GM19468 (cell line): ENCODE data around the gene DACH1.

ENCODE experiments used
- ATAC-seq: cut with Tn5 transposase; IDR thresholded peaks from one replicate; pipeline ENCODE4 v1.9.1; 2021; ENCODE audit warnings: mild to moderate bottlenecking, moderate library complexity, moderate number of reproducible peaks; ENCODE audit not compliant: unreplicated experiment; ENCODE audit errors: extremely low read depth

Gene DACH1

DNA sequence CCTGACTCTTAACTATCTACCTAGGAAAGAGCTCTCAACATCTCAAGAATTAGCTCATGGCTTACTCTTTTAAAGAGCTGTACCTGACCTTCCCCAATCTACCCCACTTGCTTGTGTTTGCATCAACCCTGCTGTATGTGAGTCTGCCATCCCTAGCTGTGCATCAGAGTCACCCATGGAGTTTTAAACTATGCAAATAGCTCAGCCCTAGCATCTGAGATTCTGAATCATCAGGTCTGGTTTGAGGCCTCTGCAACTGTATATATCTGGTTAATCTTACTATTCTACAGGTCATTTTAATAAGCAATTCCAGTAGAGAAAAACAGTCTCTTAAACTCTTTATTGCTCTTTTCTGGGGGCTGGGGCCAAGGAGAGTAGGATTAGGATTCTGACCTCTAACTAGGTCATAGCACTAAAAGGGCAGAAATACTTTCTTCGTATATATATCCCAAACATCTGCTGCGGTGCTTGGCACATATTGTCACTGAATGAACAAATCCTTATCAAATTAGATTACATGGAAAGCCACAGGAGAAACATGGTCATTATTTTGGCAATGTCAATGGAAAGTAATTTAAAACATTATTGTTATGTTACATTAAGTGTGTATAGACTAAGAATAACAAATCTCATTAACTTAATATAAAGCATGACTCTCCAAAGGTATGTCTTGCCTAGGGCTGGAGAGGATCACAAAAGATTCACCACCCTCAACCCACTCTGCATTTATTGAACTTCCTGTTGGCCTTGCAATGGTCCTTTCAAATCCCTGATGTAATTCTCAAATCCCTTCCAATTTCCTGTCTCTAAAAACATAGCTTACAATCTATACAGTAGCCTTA lies 232.2 kb downstream of the DACH1 start:
- ATAC-seq, result no peak

DNA sequence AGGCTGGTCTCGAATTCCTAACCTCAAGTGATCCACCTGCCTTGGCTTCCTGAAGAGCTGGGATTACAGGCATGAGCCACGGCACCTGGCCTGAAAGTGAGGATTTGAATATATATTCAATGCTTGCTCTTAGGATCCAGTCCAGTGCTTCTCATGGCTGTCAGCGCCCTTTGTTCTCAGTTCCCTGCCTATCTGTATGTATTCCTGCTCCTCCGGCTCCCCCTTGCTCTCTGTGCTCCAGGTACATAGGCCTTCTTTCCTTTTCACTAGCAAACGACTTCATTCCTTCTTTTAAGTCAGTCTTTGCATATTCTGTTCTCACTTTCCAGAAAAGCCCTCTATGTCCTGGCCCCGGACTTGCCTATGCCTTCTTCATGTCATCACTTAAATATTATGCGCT lies 232.8 kb downstream of the DACH1 start:
- no peak for ATAC-seq

DNA sequence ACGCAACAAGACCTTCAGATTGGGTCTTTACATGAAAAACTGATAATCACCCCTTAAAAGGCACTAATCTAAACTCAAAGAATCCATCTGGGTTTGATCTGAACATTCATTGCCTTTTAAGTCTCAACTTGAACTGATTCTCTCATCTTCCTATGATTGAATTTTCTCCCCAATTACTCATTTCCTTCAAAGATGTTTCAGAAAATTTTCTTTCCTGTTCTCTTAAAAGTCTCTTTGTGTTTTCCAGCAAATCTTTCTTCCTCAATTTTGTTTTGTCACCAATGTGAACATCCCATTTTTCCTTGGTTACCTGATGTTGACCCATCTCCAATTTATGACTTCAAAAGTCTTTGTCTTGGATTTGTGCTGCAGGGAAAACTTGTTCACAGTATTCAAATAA lies 234.3 kb downstream of the DACH1 start:
- ATAC-seq, result no peak

DNA sequence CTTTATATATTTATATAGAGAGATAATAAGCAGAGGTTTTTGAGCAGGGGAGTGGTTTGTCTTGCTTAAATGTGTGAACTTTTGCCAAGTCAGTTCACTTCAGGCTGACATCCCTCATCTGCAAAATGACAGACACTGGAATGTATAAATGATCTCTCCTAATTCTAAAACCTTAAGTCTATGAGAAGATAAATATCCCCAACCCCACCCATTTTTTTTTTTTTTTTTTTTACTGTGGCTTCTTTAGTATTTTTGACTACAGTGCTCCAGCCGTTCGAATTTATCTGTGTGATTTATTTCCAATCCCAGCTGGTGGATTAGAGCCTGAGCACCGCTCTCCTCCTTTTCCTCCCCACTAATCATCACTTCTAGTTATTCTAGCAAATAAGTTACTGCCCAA lies 234.8 kb downstream of the DACH1 start:
- no peak for ATAC-seq

DNA sequence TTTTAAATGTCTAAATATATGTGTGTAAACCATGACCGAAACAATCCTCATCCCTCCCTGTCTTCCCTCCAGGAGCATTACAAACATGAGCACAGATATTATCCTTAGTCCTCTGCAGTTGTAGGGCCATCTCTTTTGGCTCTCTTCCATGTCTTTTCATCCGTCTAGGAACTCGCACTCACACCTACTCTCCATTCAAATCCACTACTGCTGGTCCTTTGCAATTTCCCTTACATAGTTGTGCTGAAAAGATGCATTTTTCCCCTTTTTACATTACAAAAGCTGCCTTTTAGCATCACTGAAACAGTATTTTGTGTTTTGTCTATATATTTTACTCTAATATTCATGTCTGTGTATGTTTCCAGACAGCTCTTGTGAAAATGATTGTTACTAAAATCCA lies 237.8 kb downstream of the DACH1 start:
- ATAC-seq, result no peak

DNA sequence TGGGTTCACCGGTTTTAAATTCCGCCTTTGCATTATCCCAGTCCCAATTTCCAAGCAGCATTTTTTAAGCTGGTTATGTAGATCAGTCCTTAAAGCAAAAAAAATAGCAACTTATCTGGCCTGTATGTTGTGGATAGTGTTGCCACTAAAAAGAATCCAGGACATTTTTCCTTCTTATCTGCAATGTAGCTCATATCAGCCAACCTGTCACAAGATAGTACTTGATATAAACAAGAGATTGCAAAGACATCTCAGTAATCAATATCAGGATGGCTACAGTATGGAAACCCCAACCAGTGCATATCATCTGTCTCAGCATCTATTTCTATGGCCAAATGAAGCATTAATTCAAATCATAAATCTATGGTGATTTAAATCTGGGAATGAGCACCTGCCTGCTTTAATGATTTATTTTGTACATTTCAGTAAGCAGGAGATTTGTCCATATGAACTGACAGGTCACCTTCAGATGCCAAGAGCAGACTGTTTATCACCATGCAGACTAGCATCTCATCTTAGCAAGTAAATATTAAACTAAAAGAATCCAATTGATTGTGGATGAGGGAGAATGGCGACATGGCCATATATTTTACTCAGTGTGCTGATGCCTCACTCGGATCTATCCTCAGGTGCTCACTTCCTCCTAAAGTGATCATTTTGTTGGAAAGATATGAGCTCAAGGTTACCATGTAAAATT lies 240.4 kb downstream of the DACH1 start:
- no peak for ATAC-seq

DNA sequence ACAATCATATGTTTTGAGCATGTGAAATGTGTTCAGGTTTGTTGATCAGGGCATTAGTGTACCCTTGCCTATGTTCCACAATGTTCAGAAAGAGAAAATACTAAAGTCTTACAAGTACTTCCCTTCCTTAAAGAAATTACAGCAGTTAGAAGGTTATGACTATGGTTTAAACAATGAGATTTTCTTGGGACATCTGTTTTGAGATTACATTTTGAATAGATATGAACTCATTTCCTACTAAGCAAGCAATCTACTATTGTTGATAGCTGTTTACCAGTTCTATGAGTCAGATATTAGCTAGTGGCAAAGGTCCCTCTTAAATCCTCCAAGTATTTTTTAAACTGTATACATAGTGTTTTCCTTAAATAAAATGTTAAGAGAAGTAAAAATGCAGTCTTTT lies 241.3 kb downstream of the DACH1 start:
- no peak for ATAC-seq

DNA sequence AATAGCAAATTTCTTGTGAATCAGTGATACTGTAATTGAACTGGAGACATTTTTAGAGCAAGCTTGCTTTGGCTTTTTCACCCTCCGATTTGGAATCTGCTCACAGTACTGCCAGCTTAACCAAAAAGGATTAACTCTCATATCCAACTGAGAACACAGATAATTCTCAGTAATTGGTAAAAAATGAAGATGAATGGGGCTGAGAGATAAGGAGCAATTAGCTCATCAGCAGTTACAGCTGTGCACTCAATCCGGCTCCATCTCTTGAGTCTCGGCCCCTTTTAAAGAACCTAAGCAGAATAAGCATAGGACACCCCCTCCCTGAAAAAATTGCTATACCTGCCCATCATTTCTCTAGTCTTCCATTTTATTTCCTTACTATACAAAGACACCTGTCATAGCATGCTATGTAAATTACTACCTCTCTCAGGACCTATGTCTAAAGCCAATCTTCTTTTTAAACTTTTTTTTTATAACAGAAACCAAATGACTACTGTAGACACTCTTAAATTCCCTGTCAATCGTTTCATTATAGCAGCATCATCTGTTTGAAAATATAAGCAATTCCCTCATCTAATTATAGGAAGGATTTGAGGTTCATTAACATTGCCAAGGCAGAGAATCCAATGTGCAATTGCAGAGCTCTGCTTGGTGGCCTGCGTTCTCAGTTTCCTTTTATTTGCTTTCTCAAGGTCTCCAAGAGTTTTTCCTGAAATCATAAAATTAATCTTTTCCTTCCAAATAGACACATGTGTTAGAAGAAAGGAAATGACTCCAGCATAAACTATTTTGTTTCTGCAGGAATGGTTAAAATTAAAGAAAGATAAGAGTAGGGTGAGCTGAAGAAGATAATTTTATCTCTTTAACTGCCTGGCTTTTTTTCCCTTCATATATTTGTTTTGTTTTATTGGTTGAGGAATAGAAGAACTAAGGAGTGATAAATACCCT lies 242.1 kb downstream of the DACH1 start:
- no peak for ATAC-seq

DNA sequence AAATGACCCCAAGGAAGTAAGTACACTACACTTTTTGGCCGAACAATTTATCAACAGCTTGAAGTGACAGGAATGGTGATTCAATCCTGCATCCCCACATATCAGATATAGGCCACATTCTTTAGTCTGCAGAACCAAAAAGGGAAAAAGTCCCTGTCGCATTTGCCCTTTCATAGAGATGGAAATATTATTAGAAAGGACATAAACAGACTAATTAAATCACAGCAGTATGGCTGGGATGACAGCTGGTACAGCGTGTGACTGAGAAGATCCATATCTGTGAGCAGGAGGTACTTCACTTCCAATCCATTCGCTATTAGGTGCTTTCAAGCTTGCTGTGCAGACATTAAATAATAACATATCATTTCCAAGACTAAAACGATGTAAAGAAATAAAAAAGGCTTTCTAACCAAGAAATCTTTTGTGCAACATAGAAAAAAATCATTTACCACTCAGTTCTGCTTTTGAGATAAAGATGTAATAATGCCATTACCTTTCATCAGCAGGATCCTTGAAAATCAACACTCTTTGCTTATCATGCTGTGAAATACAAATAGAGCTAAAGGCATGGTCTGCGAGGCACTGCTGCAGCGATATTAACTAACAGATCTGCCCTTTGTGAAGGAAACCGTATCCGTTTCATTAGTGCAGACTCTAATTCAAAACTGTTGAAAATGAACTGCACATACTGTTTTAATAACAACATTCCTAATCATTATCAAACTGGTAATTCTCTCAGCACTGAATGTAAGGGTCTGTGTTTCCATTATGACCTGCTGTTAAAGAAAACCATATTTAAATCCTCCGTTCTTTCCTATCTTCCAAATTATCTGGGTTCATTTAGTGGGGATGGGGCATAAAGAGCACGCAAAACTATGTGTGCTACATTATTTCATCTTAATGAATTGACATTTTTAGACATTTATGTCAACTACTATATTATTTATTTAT lies 245.6 kb downstream of the DACH1 start:
- ATAC-seq, result no peak

DNA sequence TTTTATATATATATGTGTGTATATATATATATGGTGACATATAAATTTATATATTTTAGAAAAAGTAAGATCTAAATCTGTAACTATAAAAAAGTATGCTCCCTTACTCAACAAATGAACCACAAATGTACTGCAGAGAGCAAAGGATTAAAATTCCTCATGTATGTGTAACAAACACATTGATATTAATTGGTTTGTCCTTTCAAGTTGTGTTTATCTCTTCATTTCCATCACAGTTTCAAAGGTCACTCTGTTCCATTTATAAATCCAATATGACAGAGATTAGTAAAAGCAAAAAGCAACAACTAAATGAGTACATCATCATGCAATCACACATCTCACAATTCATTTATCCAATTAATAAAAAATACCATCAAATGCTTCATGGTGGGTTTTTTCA lies 247.9 kb downstream of the DACH1 start:
- ATAC-seq, result no peak

DNA sequence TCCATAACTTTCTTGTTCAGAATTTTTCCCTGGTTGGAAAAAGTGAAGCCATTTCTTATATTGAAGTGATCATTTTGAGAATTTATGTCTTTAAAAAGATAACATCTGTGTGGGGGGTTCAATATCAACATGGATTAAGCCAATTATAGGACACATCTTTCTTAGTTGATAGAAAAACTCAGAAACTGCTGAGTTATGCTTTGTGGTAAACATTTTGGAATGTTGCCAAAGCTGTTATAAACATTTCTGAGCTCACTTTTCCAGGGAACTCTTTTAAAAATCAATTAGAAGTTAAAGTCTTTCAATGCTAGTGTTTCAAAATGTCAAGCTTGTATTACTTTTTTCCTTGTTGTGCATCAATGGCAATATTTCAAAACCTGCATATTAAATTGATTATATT lies 248.8 kb downstream of the DACH1 start:
- ATAC-seq, result no peak

DNA sequence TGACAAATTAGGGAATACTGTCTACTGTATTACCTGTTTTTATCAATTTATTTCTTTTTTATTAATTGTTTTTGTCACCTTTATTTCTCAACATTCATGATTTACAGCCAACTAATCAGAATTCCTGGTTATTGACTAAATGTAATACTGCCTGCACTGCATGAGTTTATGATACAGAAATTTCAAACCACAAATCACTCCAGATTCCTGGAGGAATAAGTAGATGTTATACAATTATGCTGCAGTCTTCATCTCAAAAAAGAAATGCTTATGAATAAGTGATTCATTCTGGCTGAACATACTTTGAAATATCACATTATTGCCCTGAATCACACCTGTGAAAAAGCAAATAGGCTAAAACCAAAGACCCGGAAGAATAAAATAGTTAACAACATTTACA lies 249.7 kb downstream of the DACH1 start:
- no peak for ATAC-seq

DNA sequence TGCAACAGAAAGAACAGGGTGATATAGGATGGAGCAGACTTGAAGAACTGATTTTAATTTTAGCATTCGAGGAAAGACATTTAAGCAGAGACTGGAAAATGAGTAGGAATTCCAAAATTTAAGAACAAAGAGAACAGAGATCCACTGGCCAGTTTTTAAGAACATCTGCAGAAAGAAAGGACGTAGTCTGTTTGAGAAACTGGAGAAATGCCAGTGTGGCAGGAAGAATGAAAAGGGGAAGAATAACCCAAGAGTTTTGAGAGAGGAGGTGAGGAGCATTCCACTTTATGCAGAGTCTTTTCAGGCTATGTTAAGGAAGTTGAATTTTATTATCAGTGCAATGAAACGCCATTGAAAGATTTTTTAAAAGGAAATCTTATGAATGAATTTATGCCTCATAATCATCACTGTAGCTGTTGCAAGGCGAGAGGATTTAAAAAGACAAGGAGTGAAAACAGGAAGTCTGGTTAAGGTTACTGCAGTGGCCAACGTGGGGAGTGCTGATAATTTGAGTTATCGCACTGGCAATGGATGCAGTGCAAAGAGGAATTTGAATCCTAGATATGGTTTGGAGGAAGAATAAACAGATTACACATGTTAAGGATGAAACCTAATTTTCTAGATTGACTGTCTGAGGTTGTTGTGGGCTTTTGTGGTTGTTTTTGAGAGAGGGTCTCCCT lies 253.8 kb downstream of the DACH1 start:
- no peak for ATAC-seq

DNA sequence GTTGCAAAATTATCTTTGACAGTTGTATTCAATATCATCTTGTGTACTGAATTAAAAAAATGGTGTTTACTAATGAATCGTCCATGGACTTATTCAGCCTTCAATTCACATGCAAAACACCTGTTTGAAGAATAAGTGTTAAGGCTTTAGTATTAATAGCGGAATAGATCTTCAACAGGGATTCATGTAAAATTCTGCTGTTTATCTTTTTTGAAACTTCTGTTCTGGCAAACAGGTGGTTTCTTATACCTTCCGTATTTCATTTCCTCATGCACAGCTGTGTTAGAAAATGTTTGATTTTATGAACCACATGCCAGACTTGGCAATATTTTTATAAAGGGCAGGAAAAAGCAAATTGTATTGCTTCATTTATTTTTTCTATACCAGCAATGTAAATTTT lies 255.7 kb downstream of the DACH1 start:
- no peak for ATAC-seq

DNA sequence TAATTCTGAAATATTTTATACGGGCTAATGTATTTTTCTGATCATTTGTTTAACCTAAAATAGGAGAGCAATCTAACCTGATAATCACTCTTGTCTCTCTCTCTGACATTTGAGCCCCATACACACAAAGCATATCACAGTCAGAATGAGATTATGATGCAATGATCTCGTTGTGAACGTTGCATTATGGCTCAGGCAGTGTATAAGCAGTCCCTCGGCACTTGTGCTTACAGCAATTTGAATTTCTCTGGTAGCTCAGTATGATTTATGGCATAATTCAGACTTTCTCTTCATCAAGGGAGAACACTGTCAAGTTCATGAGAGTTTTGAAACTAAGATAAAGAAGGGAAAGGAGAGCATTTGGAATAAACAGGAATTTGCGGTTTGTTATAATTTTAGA lies 256.1 kb downstream of the DACH1 start:
- no peak for ATAC-seq

DNA sequence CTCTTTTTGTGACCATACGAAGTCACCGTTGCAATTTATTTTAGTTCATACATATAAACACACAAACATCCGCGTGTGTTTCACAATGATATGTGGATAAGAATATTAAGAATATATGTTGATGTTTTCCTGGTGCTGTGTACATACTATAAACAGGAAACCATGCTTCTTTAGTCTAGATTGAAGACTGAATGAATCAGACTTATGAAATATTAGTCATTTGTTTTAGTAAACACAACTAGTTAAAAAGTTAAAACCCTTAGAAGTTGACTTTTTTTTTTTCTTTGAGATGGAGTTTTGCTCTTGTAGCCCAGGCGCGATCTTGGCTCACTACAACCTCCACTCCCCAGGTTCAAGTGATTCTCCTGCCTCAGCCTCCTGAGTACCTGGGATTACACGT lies 257.7 kb downstream of the DACH1 start:
- ATAC-seq, result no peak

DNA sequence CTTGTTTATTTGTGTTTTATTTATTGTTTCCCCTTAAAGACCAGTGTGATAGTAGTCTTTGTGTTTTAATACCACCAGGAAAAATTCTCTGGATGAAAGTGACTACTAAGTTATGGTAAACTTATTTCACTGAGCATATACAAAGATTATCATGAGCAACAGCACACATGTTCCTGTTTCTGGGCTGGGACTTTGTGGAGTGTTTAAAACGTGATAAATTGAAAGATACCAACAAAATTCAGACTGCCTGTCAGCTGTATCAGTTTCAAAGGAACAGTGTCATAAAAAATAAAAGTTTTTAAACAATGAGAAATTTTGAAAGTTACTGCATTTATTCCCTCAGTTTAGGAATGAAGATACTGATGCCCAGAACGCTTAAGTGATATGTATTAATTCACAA lies 259.4 kb downstream of the DACH1 start:
- no peak for ATAC-seq

DNA sequence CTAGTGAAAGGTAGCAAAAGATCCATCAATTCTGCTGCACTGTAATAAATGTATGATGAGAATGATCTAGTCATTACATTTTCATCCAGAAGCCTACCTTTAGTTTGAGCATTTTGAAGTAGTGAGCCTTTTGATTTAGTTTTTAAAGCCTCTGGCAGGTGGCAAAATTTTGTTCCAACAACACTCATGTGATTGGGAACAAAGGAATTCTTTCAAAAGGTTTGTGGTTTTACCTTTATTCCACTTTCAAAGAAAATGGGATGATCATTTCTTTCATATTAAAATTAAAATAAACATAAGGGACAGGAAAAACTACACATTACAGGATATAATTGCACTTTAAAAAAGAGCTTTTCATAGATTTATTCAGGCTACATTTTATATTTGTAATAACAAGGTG lies 260.2 kb downstream of the DACH1 start:
- no peak for ATAC-seq

DNA sequence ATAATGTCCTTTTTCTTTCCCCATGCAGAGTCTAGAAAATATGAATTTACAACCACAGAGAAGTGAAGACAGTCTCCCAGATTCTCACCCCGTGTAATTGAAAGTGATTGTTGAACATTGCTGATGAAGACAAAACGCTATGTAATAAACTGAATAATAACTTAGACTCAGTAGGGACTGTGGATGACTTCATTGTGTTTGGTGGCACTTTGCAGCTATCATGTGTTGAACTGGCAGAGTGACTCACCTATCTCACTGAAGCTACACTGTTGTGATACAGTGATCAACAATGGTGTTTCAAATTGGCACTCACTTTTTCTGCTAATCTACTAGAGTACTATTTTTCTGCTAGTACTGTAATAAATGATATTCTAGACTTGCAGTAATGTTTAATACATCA lies 261.3 kb downstream of the DACH1 start:
- ATAC-seq, result no peak
